GM23338 (cell line): Measurements from ENCODE around the gene IMP3. TPM values are rescaled to one million over a fixed set of nuclear protein-coding genes. Genes with fewer than 3 reads are reported as not detected.

Source experiments
- ATAC-seq: fragments of 200-7000 bp; cut with Tn5 transposase; 3 replicates; pipeline ENCODE4 v1.9.1; 2020
- DNase-seq: peaks from one replicate; pipeline ENCODE4 v3.0.0-alpha.2; 2015; ENCODE audit warnings: low spot score
- H2AFZ ChIP-seq: fragments of 200-600 bp; sonication (generic); 2 replicates; pipeline ENCODE4 v1.8.0; 2016; ENCODE audit warnings: antibody characterized with exemption, mild to moderate bottlenecking, moderate library complexity
- H3F3A ChIP-seq: fragments of 200-600 bp; sonication (generic); replicated peaks from 2 replicates; pipeline ENCODE4 v1.8.0; 2017; ENCODE audit warnings: antibody characterized with exemption, mixed run types, low read depth
- H3K27ac ChIP-seq: fragments of 200-600 bp; sonication (generic); 2 replicates; pipeline ENCODE4 v1.6.1; 2016; ENCODE audit warnings: low read depth
- H3K27me3 ChIP-seq: fragments of 200-600 bp; sonication (generic); 2 replicates; pipeline ENCODE4 v1.8.0; 2016; ENCODE audit warnings: mild to moderate bottlenecking, mixed run types, moderate library complexity; ENCODE audit not compliant: insufficient read depth
- H3K36me3 ChIP-seq: fragments of 200-600 bp; sonication (generic); 2 replicates; pipeline ENCODE4 v1.8.0; 2016; ENCODE audit warnings: mild to moderate bottlenecking; ENCODE audit not compliant: insufficient read depth
- H3K4me1 ChIP-seq: fragments of 200-600 bp; sonication (generic); 2 replicates; pipeline ENCODE4 v1.8.0; 2016; ENCODE audit warnings: mild to moderate bottlenecking, moderate library complexity; ENCODE audit not compliant: insufficient read depth
- H3K4me2 ChIP-seq: fragments of 200-600 bp; sonication (generic); 2 replicates; pipeline ENCODE4 v1.7.1; 2017; ENCODE audit warnings: mixed run types
- H3K4me3 ChIP-seq: fragments of 200-600 bp; sonication (generic); 2 replicates; pipeline ENCODE4 v1.6.1; 2016; ENCODE audit warnings: mixed run types
- H3K79me2 ChIP-seq: fragments of 200-600 bp; sonication (generic); replicated peaks from 2 replicates; pipeline ENCODE4 v1.8.0; 2017; ENCODE audit warnings: mild to moderate bottlenecking; ENCODE audit not compliant: insufficient read depth
- H3K9me2 ChIP-seq: fragments of 200-600 bp; sonication (generic); 2 replicates; pipeline ENCODE4 v1.8.0; 2017; ENCODE audit not compliant: insufficient read depth
- H4K20me1 ChIP-seq: fragments of 200-600 bp; sonication (generic); replicated peaks from 2 replicates; pipeline ENCODE4 v1.8.0; 2017; ENCODE audit warnings: mild to moderate bottlenecking; ENCODE audit not compliant: insufficient read depth
- H3K27ac Mint-ChIP-seq: 2 replicates; pipeline ENCODE4 v1.8.0; 2020; ENCODE audit warnings: inconsistent platforms, mild to moderate bottlenecking, moderate library complexity, mixed read lengths
- H3K27me3 Mint-ChIP-seq: 3 replicates; pipeline ENCODE4 v1.8.0; 2022; ENCODE audit warnings: low read depth, mild to moderate bottlenecking, moderate library complexity, mixed read lengths, inconsistent platforms; ENCODE audit not compliant: insufficient read depth, poor library complexity
- H3K36me3 Mint-ChIP-seq: 3 replicates; pipeline ENCODE4 v1.8.0; 2021; ENCODE audit warnings: low read depth, mild to moderate bottlenecking, inconsistent platforms, moderate library complexity, mixed read lengths
- H3K4me1 Mint-ChIP-seq: 3 replicates; pipeline ENCODE4 v1.8.0; 2020; ENCODE audit warnings: mild to moderate bottlenecking, inconsistent platforms, mixed read lengths
- H3K4me3 Mint-ChIP-seq: 3 replicates; pipeline ENCODE4 v1.8.0; 2021; ENCODE audit warnings: moderate library complexity, mild to moderate bottlenecking, inconsistent platforms, mixed read lengths
- H3K9me3 Mint-ChIP-seq: 3 replicates; pipeline ENCODE4 v1.8.0; 2020; ENCODE audit warnings: moderate library complexity, mild to moderate bottlenecking, inconsistent platforms, mixed read lengths
- CREB1 ChIP-seq: fragments of 250-450 bp; sonication (Bioruptor Pico); IDR thresholded peaks from 2 replicates; pipeline ENCODE4 v1.5.0; 2020; ENCODE audit warnings: low read depth, mild to moderate bottlenecking, moderate library complexity
- ETS1 ChIP-seq: IDR thresholded peaks from 2 replicates; pipeline ENCODE4 v1.6.1; 2016; ENCODE audit warnings: antibody characterized with exemption
- NANOG ChIP-seq: IDR thresholded peaks from 2 replicates; pipeline ENCODE4 v1.6.1; 2016; ENCODE audit warnings: antibody characterized with exemption, borderline replicate concordance
- POLR2AphosphoS5 ChIP-seq: IDR thresholded peaks from 2 replicates; pipeline ENCODE4 v1.6.1; 2016; ENCODE audit warnings: antibody characterized with exemption, low read depth
- ZNF331 ChIP-seq: fragments of 250-450 bp; sonication (Bioruptor Pico); IDR thresholded peaks from 2 replicates; pipeline ENCODE4 v1.5.0; 2020; ENCODE audit warnings: low read depth, mild to moderate bottlenecking, moderate library complexity
- polyA plus RNA-seq: library from polyadenylated mRNA; unstranded; fragments of >200 nt; fragmentation: Nextera tagmentation; extraction: Ambion mirVana; gene quantifications from 2 replicates; pipeline ENCODE4 v1.2.1, GENCODE V29; 2016
- total RNA-seq: library from RNA; depleted of rRNA; stranded (reverse); fragments of >200 nt; shearing (Covaris generic); gene quantifications from 2 replicates; pipeline ENCODE4 v1.2.3, GENCODE V29; 2014
- TF ChIP-seq, protein P1 (sequence below): IDR thresholded peaks from one replicate; pipeline ENCODE4 v1.6.1; 2018; ENCODE audit warnings: antibody characterized with exemption; ENCODE audit not compliant: unreplicated experiment

The IMP3 gene
- total and polyA plus RNA-seq, 2 experiments from 2014 or later = 210 to 319 TPM

DNA sequence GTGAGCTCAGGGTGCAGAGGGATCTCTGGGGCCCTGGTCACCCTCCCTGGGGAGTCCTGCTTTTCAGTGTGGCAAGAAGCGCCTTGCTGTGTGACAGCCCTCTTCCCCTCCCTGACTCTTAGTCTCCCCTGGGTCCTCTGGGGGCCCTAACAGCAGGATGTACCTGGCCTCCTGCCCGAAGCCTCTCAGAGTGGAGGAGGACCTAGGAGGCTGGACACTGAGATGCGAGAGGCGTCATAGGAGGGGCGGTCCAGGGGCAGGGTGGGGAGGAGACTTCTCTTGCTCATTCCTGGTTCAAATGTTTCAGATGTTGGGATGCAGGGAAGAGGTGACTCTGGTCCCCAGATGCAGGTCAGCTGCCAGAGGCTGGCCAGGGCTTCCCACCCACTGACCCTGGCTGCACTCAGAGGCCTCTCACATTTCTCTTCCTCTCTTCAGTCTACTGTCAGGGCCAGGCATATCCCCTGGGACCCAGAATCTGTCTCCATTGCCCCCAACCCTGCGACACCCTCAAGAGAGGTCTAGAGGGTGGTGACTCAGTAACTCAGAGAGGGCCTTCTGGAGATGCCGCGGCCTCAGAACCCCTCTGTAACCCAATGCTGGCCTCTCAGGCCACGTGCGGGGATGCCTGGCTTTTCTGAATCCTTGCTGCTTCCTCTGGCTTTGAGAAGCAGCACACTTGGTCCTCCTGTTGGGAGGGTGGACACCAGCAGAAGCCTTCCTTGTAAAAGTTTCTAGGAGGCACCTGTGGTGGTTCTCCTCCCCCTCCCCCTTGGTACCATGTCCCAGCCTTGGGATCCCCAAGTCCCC, 33.6 kb upstream of the IMP3 start:
- no peaks in the 10 kb centered on the region for H3K9me3 Mint-ChIP-seq
- peaks cover 13% of the 10 kb centered on the region for H3K27me3 Mint-ChIP-seq
- 0 out of 2 replicates have a peak, but pooled peaks cover 3% of the 10 kb centered on the region for H3F3A ChIP-seq
- DNase-seq = no peak
- no peak for TF ChIP-seq POLR2AphosphoS5
- TF ChIP-seq, protein P1, sequence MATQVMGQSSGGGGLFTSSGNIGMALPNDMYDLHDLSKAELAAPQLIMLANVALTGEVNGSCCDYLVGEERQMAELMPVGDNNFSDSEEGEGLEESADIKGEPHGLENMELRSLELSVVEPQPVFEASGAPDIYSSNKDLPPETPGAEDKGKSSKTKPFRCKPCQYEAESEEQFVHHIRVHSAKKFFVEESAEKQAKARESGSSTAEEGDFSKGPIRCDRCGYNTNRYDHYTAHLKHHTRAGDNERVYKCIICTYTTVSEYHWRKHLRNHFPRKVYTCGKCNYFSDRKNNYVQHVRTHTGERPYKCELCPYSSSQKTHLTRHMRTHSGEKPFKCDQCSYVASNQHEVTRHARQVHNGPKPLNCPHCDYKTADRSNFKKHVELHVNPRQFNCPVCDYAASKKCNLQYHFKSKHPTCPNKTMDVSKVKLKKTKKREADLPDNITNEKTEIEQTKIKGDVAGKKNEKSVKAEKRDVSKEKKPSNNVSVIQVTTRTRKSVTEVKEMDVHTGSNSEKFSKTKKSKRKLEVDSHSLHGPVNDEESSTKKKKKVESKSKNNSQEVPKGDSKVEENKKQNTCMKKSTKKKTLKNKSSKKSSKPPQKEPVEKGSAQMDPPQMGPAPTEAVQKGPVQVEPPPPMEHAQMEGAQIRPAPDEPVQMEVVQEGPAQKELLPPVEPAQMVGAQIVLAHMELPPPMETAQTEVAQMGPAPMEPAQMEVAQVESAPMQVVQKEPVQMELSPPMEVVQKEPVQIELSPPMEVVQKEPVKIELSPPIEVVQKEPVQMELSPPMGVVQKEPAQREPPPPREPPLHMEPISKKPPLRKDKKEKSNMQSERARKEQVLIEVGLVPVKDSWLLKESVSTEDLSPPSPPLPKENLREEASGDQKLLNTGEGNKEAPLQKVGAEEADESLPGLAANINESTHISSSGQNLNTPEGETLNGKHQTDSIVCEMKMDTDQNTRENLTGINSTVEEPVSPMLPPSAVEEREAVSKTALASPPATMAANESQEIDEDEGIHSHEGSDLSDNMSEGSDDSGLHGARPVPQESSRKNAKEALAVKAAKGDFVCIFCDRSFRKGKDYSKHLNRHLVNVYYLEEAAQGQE = no peak
- TF ChIP-seq ETS1 = no peak
- ATAC-seq = no peak; the same call in 2 of the 3 replicates
- H2AFZ ChIP-seq = no peak overlapping the region
- peaks cover 22% of the 10 kb centered on the region for H3K4me1 Mint-ChIP-seq
- no peaks in the 10 kb centered on the region for H3K36me3 ChIP-seq
- H3K36me3 Mint-ChIP-seq = no peaks in the 10 kb centered on the region; the same call in 2 of the 3 replicates
- no peak overlapping the region for H3K4me3 ChIP-seq
- H3K27ac ChIP-seq = no peak overlapping the region
- no peaks in the 10 kb centered on the region for H3K79me2 ChIP-seq
- no peak overlapping the region; the same call in 1 of the 2 replicates for H3K27ac Mint-ChIP-seq
- no peaks in the 10 kb centered on the region for H4K20me1 ChIP-seq
- peaks cover 15% of the 10 kb centered on the region; the same call in 1 of the 2 replicates for H3K4me1 ChIP-seq
- H3K9me2 ChIP-seq = no peaks in the 10 kb centered on the region
- H3K4me3 Mint-ChIP-seq = no peak overlapping the region
- H3K4me2 ChIP-seq = no peak overlapping the region
- no peaks in the 10 kb centered on the region for H3K27me3 ChIP-seq

DNA sequence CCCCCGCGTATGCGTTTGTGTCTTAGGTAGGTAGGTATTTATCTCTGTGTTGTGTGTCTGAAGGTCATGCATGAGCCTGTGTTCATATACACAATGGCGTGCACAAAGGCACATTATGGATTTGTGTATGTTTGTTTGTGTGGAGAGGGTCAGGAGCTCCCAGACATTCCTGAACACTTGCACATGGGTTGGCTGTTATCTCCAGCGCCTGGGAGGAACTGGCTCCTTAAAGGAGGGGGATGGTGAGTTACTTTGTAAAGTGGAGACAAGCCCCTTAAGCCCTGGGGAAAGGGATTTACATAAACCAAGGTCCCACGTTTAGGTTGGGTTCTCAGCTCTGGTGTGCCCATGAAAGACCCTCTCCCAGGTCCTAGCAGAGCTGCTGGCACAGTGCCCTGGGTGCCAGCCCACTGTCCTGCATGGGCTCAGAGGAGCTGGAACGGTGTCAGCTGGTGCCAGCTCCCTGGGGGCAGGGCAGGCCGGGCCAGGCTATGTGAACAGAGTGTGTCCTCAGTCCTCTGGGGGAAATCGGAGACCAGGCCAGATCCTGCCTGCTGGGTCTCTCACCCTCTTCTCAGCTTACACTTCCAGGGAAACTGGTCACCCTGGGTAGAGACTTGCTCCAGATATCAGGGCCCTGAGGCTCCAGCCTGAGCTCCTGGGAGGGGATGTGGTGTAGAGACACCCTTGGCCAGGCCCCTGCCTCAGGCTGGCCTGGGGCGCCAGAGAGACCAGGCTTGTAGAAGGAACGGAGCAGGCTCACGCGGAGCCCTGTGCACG, 32.8 kb upstream of the IMP3 start:
- Histone ChIP-seq H3K27ac (no peak overlapping the region), H3K36me3 (no peaks in the 10 kb centered on the region), H3K4me2 (peak overlapping the region; percentile 30), H4K20me1 (no peaks in the 10 kb centered on the region), H3K4me1 (peaks cover 15% of the 10 kb centered on the region; the same call in 1 of the 2 replicates), H3K9me2 (no peaks in the 10 kb centered on the region), H3K4me3 (no peak overlapping the region), H2AFZ (no peak overlapping the region), H3K79me2 (no peaks in the 10 kb centered on the region), H3F3A (no peaks in the 10 kb centered on the region), H3K27me3 (no peaks in the 10 kb centered on the region)
- DNase-seq (peak; percentile 59), ATAC-seq (peak; percentile 55)
- H3K27ac Mint-ChIP-seq = peak overlapping the region; percentile 76
- H3K4me3 Mint-ChIP-seq = peak overlapping the region; percentile 57
- H3K36me3 Mint-ChIP-seq = no peaks in the 10 kb centered on the region; the same call in 2 of the 3 replicates
- peaks cover 21% of the 10 kb centered on the region for H3K4me1 Mint-ChIP-seq
- peaks cover 12% of the 10 kb centered on the region for H3K27me3 Mint-ChIP-seq
- no peaks in the 10 kb centered on the region for H3K9me3 Mint-ChIP-seq
- no peak for TF ChIP-seq ZNF331
- no peak for TF ChIP-seq NANOG
- TF ChIP-seq CREB1 (CRISPR knock-in tag) = no peak
- TF ChIP-seq, protein P1 = no peak
- TF ChIP-seq POLR2AphosphoS5 = no peak
